HepG2 (cell line): ENCODE measurements around the gene ELFN1. TPM values are rescaled to one million over a fixed set of nuclear protein-coding genes. Genes with fewer than 3 reads are reported as not detected.

Experiments
- ATAC-seq: fragments of 200-7000 bp; cut with Tn5 transposase; 3 replicates; pipeline ENCODE4 v1.9.1; 2020; ENCODE audit warnings: mild to moderate bottlenecking, moderate library complexity
- BruUV-seq: library from RNA; stranded (reverse); fragments of 400-500 nt; replicated peaks from 2 replicates; lab custom pipeline; 2021; lab: Mats Ljungman, UMichigan
- CTCF ChIA-PET: fragments of 300-600 bp; formaldehyde crosslinking; extraction: SDS; loops from one replicate; lab custom pipeline; 2021; ENCODE audit warnings: low total read pairs, inconsistent platforms, low intra/inter-chr PET ratio; lab: Yijun Ruan, JAX
- POLR2A ChIA-PET: fragments of 350-600 bp; sonication (Branson Sonifier 250); formaldehyde crosslinking; loops from one replicate; lab custom pipeline; 2020; ENCODE audit warnings: antibody characterized with exemption, inconsistent platforms; lab: Yijun Ruan, JAX
- DNase-seq: peaks from one replicate; pipeline ENCODE4 v3.0.0-alpha.2; 2015; ENCODE audit warnings: low spot score
- FAIRE-seq: peaks from 3 replicates; lab custom pipeline; 2011; peaks lifted over from hg19 to GRCh38; lab: Jason Lieb, UNC
- H2AFZ ChIP-seq: one replicate; pipeline ENCODE4 v1.6.1; 2011; ENCODE audit warnings: low read length, inconsistent platforms
- H3K27ac ChIP-seq: fragments of 300-600 bp; 3 replicates; pipeline ENCODE4 v1.8.0; 2011; ENCODE audit warnings: mixed run types, mild to moderate bottlenecking, mixed read lengths, low read length, inconsistent platforms; ENCODE audit not compliant: insufficient read depth; ENCODE audit errors: extremely low read length
- H3K27me3 ChIP-seq, 2 experiments: fragments of 200-600 bp in 1 of 2; 2 replicates in 1 of 2; 3 replicates in 1 of 2; pipeline versions ENCODE4 v1.6.0 to v1.8.0; 2011; ENCODE audit warnings: low read length in 2 of 2, mild to moderate bottlenecking in 2 of 2, moderate library complexity in 2 of 2, inconsistent platforms in 1 of 2; ENCODE audit not compliant: insufficient read depth in 2 of 2, control insufficient read depth in 1 of 2
- H3K36me3 ChIP-seq, 2 experiments: fragments of 200-600 bp in 1 of 2; replicated peaks in 1 of 2; 2 replicates in 1 of 2; 3 replicates in 1 of 2; pipeline versions ENCODE4 v1.5.1 to v1.8.0; 2011; ENCODE audit warnings: low read length in 2 of 2, inconsistent platforms in 1 of 2; ENCODE audit not compliant: insufficient read depth in 2 of 2, control insufficient read depth in 1 of 2
- H3K4me1 ChIP-seq: 2 replicates; pipeline ENCODE4 v1.5.1; 2012; ENCODE audit warnings: low read length, inconsistent platforms; ENCODE audit not compliant: insufficient read depth
- H3K4me2 ChIP-seq: 2 replicates; pipeline ENCODE4 v1.6.0; 2011; ENCODE audit warnings: low read depth, low read length, inconsistent platforms
- H3K4me3 ChIP-seq, 3 experiments: fragments of 200-600 bp in 1 of 3; sonication (generic), shearing (Covaris generic) in 1 of 3; replicated peaks in 1 of 3; 2 replicates each; pipeline ENCODE4 v1.5.1; 2011 to 2016; ENCODE audit warnings: low read length in 3 of 3, inconsistent platforms in 2 of 3, low read depth in 2 of 3, mild to moderate bottlenecking in 2 of 3, control low read depth in 1 of 3, mixed read lengths in 1 of 3; ENCODE audit not compliant: insufficient read depth in 1 of 3
- H3K79me2 ChIP-seq: one replicate; pipeline ENCODE4 v1.6.1; 2011; ENCODE audit warnings: low read length, inconsistent platforms; ENCODE audit not compliant: insufficient read depth
- H3K9ac ChIP-seq: 2 replicates; pipeline ENCODE4 v1.6.0; 2011; ENCODE audit warnings: mild to moderate bottlenecking, low read depth, low read length, inconsistent platforms; ENCODE audit not compliant: insufficient read depth
- H3K9me3 ChIP-seq: 2 replicates; pipeline ENCODE4 v1.5.1; 2012; ENCODE audit warnings: mild to moderate bottlenecking, low read length
- H4K20me1 ChIP-seq: 2 replicates; pipeline ENCODE4 v1.6.0; 2011; ENCODE audit warnings: inconsistent platforms, mild to moderate bottlenecking, low read length, moderate library complexity; ENCODE audit not compliant: insufficient read depth
- CTCF ChIP-seq: sonication (generic); formaldehyde crosslinking; IDR thresholded peaks from 2 replicates; pipeline ENCODE4 v1.5.0; 2020; ENCODE audit warnings: mild to moderate bottlenecking, missing genetic modification reagents, moderate library complexity
- FOXP1 ChIP-seq, 2 experiments: fragments of 450-650 bp in 1 of 2; IDR thresholded peaks; 2 replicates each; pipeline ENCODE4 v1.6.1; 2017 to 2018; ENCODE audit warnings: antibody characterized with exemption in 1 of 2
- HNRNPL ChIP-seq: fragments of 200-400 bp; formaldehyde crosslinking; IDR thresholded peaks from 2 replicates; pipeline ENCODE4 v1.6.1; 2017; ENCODE audit warnings: mild to moderate bottlenecking, low read depth, low read length
- RNF2 ChIP-seq: fragments of 450-650 bp; conservative IDR thresholded peaks from 2 replicates; pipeline ENCODE4 v1.6.1; 2016; ENCODE audit warnings: low read depth
- SSRP1 ChIP-seq: IDR thresholded peaks from 2 replicates; pipeline ENCODE4 v1.6.1; 2016; ENCODE audit warnings: control low read depth
- ZNF567 ChIP-seq: sonication (generic); formaldehyde crosslinking; IDR thresholded peaks from 2 replicates; pipeline ENCODE4 v1.8.1; 2023; ENCODE audit warnings: mild to moderate bottlenecking, missing genetic modification reagents, borderline replicate concordance
- ZNF883 ChIP-seq: sonication (generic); formaldehyde crosslinking; IDR thresholded peaks from 2 replicates; pipeline ENCODE4 v1.5.1; 2020; ENCODE audit warnings: mild to moderate bottlenecking, missing genetic modification reagents; ENCODE audit errors: not compliant biosample characterization
- WGBS: methylation state at CpG from one replicate; pipeline ENCODE4 v1.1.6; 2017; ENCODE audit warnings: low lambda C conversion rate; 5-methylcytosine and 5-hydroxymethylcytosine counted together
- in situ Hi-C: cut with HindIII; loops from 2 replicates; pipeline ENCODE4 v1.10.0; 2017; ENCODE audit warnings: low pct_unique_long_range_greater_than_20kb; ENCODE audit not compliant: extremely low pct_ligation_motif_present
- intact Hi-C: fragments of 100-400 bp; cut with micrococcal nuclease; formaldehyde crosslinking; loops from one replicate; pipeline ENCODE4 v1.10.0; 2022; ENCODE audit not compliant: unreplicated experiment
- polyA plus RNA-seq, 8 experiments: library from polyadenylated mRNA; depleted of rRNA in 3 of 8; stranded (reverse) in 7 of 8; unstranded in 1 of 8; fragments of >200 nt; fragmentation: Illumina TruSeq in 4 of 8; extraction: Trizol in 4 of 8; gene quantifications; 2 replicates each; pipeline versions ENCODE4 v1.2.1 to v1.2.3, GENCODE V29; 2011 to 2016; ENCODE audit warnings: low read depth in 4 of 8, missing spikeins in 1 of 8, mixed read lengths in 1 of 8; ENCODE audit not compliant: insufficient read depth in 1 of 8
- total RNA-seq, 5 experiments: library from RNA; depleted of rRNA; stranded (reverse); fragments of >200 nt; fragmentation: Illumina TruSeq; extraction: Trizol; gene quantifications; 2 replicates each; pipeline ENCODE4 v1.2.3, GENCODE V29; 2016; ENCODE audit warnings: low read depth in 1 of 5
- TF ChIP-seq, protein P1 (sequence below): IDR thresholded peaks from 2 replicates; pipeline ENCODE4 v1.6.1; 2016

The ELFN1 gene
- total and polyA plus RNA-seq, 2 of the 13 experiments (the other 11 are each of a cell fraction or from before 2014, with no cell fraction given) = 0.13 to 0.18 TPM

- in situ Hi-C loops = no loop called here
- no TSS peak for BruUV-seq
- Histone ChIP-seq H3K27me3 (no peaks in the 10 kb centered on the region), H3K9me3 (peaks cover 18% of the 10 kb centered on the region), H3K4me3 (no peak overlapping the region), H2AFZ (no peak overlapping the region), H3K79me2 (no peaks in the 10 kb centered on the region), H3K4me2 (no peak overlapping the region), H3K4me1 (peaks cover 13% of the 10 kb centered on the region), H3K9ac (no peak overlapping the region), H4K20me1 (no peaks in the 10 kb centered on the region), H3K27ac (no peak overlapping the region), H3K36me3 (no peaks in the 10 kb centered on the region)
- 42% methylated on average over 15 of the region's 26 CpGs for WGBS
- DNase-seq (no peak), ATAC-seq (peak; percentile 45; the same call in 2 of the 3 replicates), FAIRE-seq (no peak)
- ChIA-PET POLR2A (no interaction called here), CTCF (no interaction called here)
- intact Hi-C loops = no loop called here
- TF ChIP-seq SSRP1 (no peak), ZNF883 (CRISPR knock-in tag) (peak; percentile 39), CTCF (peak; percentile 24; the same call in 1 of the 2 replicates), RNF2 (no peak), ZNF567 (CRISPR knock-in tag) (no peak), HNRNPL (0 out of 2 replicates have a peak, but pooled peaks have one; percentile 16), FOXP1 (IDR thresholded peaks at IDR 0.05) (no peak), FOXP1 (CRISPR knock-in tag; IDR thresholded peaks at IDR 0.05) (no peak)
- TF ChIP-seq, protein P1, sequence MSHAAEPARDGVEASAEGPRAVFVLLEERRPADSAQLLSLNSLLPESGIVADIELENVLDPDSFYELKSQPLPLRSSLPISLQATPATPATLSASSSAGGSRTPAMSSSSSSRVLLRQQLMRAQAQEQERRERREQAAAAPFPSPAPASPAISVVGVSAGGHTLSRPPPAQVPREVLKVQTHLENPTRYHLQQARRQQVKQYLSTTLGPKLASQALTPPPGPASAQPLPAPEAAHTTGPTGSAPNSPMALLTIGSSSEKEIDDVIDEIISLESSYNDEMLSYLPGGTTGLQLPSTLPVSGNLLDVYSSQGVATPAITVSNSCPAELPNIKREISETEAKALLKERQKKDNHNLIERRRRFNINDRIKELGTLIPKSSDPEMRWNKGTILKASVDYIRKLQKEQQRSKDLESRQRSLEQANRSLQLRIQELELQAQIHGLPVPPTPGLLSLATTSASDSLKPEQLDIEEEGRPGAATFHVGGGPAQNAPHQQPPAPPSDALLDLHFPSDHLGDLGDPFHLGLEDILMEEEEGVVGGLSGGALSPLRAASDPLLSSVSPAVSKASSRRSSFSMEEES = no peak
Observed at GRCh38 chr7:1704811-1705738, 35.0 kb downstream of the ELFN1 start.
